HG02588 (cell line): Measurements from ENCODE around the gene RABGAP1L.
"Not testable (repeated sequence)": the region's sequence is repeated elsewhere in the genome, so short reads cannot be mapped to it uniquely, and the experiment has no call there.

Source experiments
- ATAC-seq: cut with Tn5 transposase; IDR thresholded peaks from one replicate; pipeline ENCODE4 v1.9.1; 2021; ENCODE audit warnings: mild to moderate bottlenecking, moderate library complexity; ENCODE audit not compliant: unreplicated experiment

The RABGAP1L gene

DNA sequence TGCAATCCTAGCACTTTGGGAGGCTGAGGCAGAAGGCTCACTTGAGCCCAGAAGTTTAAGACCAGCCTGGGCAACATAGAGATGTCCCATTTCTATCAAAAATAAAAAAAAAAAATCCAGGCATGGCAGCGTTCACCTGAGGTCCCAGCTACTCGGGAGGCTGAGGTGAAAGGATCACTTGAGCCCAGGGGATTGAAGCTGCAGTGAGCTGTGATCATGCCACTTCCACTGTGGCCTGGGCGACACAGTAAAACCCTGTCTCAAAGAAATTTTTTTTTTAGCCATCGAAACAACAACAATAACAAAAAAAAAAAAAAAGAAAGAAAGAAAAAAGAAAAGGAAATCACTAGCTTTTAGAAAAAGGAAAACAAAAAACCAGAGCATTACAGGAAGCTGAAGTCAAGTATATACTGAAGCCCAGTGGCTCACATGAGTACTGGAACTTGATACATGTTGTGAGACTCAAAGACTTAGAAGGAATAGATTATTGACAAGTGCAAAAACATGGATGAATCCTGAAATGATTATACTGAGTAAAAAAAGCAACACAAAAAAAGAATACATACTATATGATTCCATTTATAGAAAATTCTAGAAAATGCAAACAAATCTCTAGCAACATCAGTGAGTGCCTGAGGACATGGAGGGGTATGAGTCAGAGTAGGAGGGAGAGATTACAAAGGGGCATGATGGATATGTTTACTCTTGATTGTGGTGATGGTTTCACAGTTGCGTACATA is 6.1 kb upstream of the RABGAP1L start:
- ATAC-seq, result peak; percentile 37

DNA sequence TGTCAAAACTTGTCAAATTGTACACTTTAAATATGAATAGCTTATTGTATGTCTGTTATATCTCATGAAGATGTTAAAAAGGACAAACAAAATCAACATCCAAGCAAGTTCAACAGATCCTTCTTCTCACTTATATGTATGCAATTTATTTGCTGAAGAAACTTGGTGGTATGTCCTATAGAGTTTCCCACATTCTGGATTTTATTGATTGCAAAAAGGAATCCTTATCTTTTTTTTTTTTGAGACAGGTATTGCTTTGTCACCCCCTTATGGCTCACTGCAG is 5.6 kb upstream of the RABGAP1L start:
- ATAC-seq, result no peak

DNA sequence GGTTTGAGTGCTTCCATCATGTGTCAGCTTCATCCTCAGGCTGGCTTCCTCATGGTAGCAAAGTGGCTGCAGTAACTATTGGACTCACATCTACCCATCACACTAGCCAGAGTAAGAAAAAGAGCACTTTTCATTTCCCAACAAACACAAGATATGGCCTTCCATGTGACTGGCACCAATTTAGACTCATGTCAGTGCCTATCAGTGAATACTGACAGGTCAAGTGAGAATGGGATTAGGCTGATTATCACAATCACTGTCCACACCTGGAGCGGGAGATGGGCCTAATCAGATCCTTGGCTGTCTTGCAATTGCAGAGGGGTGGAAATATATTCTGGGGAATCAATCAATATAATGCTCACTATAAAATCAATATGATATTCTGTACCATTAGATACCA is 2.9 kb upstream of the RABGAP1L start:
- no peak for ATAC-seq

DNA sequence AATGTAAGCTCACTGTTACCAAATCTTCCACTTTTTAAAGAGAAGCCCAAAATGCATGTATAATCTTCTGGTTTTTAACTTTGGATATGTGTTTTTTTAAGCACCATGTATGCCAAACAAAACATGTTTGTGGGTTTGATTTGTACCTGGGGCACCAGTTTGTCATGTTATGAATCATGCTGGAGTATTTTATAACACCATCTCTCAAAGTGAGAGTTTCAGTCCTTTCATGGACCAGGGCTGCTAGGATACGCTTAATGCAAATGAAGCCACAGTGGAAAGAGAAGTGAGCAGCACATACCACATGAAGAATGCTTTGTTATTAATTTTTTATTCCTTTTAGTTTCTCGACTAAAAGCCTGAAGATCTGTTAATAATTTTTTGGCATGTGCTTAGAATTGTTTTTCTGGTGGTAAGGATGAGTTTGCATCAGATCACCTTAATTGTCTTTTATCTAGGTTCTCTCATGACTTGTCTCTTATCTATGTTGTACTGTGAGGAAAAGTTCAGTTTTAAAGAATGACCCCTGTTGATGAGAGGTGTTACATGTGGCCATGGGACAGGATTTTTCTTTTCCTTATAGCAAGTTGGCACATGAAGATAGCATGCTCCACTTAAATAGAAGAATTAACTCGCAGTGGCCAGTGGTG is 2.0 kb upstream of the RABGAP1L start:
- peak; percentile 29 for ATAC-seq

DNA sequence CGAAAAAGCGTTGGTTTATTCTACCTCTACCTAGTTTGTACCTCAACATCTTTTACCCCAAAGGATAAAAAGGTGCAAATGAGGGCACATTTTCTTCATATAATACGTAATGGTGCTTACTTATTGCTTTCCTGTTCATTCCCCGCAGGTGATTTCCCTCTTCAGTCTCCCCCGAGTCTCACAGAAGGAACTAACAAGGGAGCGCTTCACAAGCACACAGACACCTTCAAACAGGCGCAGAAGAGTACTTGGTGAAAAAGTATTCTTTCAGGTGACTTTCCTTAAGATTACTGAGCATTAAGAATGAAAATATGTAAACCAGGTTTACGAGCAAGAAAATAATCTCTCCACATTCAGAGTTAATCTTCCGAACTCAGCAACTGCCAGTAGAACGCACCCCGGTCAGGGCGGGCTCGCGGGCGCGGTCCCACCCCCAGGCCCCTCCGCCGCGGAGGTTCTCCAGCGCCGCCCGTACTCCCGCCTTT is 511 bp upstream of the RABGAP1L start:
- no peak for ATAC-seq

DNA sequence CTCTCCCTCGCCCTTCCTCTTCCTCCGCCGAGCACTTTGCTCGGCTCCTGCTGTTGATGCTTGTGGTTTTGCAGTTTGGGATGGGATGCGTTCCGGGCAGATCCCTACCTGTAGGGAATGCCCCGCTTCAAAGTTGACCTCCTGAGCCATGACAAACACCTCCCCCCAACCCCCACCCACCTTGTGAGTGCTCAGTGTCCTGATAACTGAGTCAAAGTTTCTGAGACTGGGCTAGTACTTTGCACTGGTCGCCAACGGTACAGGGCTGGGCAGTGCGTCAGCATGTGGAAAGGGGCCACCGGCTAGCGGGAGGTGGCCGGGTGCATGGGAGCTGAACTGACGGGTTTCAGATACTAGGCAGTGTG is 771 bp downstream of the RABGAP1L start:
- peak; percentile 17 for ATAC-seq

DNA sequence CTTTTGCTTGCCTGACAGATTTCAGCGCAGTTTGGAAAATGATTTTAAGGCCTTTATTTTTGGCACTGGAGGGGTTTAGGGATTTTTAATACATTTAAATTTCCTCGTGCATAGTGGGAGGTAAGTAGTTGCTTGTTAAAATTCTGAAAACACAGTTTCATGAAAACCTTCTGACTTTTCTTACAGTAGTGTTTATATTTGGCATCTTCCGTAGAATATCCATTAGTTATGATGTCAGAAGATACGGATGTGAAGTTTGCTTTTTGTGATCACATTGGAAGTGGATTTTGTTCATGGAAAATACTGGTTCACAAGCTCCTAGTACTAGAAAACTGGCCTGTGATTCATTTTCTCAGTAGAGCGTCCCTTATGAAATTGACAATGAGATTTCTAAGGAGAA is 1.3 kb downstream of the RABGAP1L start:
- no peak for ATAC-seq

DNA sequence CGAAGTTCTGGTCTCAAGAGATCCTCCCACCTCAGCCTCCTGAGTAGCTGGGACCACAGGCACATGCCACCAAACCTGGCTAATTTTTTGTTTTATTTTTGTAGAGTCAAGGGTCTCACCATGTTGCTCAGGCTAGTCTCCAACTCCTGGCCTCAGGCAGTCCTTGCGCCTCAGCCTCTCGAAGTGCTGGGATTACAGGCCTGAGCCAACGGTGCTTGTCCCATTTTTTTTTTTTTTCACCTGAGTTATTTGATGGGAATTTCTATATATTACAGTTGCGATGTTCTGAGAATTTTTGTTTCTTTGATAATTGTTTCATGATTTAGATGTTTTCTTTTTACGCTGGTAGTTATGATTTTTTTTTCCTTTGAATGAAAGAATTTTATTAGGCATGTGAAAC is 2.5 kb downstream of the RABGAP1L start:
- no peak for ATAC-seq

DNA sequence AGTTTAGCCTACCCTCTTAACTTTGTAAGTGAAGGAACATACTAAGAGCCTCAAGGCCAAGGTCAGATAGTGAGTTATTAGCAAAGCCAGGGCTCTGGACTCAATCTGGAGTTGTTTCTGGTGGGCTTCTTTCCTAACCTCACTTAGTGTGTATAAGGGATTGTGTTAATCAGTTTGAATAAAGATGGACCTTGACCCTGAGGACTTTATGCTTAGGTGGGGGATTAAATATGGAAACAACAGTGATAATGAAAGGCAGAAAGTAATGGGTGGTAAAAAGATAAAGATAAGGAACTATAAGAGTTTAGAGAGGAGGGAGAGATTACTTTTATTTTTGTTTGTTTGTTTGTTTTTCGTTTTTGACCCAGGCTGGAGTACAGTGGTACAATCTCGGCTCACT is 5.5 kb downstream of the RABGAP1L start:
- ATAC-seq, result no peak

DNA sequence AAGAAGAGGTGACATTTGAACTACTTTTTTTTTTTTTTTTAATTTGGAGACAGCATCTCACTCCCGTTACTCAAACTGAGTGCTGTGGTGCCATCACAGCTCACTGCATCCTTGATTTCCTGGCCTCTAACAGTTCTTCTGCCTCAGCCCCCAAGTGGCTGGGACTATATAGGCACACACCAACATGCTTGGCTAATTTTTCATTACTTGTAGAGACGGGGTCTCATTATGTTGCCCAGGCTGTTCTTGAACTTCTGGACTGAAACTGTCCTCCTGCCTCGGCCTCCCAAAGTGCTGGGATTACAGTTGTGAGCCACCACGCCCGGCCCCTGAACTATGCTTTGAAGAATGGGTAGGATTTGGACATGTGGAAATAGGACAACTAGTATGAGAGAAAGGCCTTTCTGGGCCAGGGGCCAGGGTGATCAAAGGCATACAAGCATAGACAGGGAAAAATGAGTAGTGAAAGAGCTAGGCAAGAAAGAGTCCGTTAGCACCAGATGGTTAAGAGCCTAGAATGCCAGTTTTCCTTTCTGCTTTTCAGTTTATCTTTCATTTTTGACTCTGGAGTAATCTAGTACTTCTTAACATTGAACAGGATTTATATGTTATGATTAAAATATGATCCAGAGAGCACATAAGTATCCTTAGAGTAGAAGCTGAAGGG is 6.3 kb downstream of the RABGAP1L start:
- ATAC-seq, result no peak

DNA sequence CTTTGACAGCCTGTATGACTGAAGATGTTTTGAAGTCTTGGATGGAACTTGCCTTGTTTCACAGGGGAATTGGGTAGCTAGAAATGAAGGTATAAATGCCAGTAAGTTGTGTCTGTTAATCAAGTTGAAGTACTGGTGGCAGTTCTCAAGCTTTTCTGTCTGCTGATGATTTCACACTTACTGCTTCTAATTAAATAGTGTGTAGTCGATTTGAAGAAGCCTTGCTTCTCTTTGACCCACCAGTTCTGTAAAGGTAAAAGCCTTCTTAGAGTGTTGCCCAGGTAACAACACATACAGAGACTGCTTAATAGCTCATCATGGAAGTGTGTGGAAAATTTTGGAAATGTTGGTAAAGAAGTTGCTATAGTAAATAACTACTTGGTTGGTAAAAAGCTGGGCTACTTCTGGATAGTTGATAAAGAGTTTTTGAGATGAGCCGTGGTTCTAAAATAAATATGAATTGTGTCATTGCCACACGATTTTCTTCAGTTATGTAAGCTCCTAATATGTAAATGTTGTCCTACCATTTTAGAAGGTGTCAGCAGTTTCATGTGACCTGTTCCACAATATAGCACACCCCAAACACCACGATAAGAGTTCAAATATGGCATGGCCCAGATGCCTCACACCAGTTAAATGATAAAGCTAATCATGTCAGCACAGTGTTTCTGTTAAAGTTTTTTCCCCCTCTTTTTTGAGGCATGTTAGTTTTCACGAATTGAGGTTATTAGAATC is 7.4 kb downstream of the RABGAP1L start:
- no peak for ATAC-seq

DNA sequence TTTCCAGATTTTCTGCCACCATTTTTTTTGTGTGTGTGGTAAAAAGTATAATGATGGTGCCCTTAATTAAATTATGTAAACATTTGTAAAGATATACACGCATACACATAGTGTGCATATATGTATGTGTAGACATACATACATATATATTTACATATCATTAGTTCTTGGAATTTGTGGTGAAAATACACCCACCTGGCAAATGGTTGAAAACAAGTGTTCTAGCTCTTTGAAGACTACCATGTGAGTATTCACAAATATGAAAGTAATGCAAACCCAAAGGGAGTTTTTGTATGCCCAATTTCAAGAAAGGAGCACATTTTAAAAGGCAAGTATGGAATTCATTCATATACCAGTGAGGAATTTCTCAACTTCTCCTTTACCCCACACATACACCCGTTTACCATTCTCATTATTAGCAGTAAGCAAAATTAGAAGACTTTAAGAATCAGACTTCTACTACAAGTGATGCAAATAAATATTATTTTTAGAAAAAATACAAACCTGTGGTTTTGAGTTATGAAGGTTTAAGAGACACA is 8.0 kb downstream of the RABGAP1L start:
- peak; percentile 46 for ATAC-seq

DNA sequence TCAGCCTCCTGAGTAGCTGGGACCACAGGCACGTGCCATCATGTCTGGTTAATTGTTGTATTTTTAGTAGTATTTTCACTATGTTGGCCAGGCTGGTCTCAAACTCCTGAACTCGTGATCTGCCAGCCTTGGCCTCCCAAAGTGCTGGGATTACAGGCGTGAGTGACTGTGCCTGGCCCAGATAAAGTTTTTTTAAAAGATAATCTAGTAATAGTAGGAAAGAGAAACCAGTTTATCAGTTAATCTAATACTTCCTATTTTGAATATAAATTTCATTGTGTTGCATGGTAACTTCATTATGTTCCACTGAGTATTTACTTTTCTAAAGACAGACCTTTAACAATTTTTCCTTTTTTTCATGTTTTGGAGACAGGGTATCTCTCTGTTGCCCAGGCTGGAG is 10.0 kb downstream of the RABGAP1L start:
- no peak for ATAC-seq

DNA sequence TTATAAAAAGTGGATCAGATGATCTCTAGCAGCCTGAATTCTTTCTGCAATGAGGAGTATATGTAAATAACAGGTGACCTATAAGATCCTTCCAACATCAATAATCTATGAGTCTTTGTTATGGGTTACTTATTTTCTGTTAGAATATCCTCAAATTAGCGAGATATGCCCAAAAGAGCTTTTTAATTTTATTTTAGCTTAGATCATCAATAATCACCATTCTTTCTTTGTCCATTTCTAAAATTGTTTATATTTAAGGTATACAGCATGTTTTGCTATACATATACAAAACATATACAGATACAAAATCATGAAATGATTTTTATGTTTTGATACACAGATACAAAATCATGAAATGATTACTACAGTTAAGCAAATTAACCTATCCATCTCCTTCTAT is 11.8 kb downstream of the RABGAP1L start:
- ATAC-seq, result no peak

DNA sequence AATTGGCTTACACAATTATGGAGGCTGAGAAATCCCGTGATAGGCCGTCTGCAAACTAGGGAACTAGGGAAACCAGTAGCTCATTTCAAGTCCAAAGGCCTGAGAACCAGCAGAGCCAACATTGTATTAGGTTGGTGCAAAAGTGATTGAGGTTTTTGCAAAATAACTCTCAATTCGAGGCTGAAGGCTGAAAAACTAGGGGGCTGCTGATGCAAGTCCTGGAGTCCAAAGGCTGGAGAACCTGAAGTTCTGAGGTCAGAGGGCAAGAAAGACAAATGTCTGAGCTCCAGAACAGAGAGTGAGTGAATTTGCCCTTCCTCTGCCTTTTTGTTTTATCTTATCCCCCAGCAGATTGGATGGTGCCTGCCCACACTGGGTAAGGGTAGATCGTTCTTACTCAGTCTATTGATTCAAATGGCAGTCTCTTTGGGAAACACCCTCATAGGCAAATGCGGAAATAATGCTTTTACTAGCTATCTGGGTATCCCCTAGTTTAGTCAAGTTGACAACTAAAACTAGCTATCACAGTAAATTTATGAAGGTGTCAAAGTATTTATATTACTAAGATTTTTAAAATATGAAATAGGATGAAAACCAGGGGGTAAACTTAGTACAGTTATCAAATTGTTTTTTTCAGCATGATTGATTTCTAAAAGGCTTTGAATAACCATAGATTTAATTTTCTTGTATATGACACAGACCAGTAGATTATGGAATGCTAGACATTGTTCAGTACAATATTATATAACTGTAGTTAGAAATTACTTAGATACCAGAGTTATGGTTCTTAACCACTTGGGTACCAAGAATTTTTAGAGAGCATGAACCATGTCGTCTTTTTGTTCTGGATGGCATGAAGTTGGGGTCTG is 15.4 kb downstream of the RABGAP1L start:
- ATAC-seq, result peak; percentile 72

DNA sequence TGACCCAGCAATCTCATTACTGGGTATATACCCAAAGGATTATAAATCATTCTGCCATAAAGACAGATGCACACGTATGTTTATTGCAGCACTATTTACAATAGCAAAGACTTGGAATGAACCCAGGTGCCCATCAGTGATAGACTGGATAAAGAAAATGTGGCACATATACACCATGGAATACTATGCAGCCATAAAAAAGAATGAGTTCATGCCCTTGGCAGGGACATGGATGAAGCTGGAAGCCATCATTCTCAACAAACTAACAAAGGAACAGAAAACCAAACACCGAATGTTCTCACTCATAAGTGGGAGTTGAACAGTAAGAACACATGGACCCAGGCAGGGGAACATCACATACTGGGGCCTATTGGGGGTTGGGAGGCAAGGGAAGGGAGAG is 19.1 kb downstream of the RABGAP1L start:
- ATAC-seq, result not testable (repeated sequence)

DNA sequence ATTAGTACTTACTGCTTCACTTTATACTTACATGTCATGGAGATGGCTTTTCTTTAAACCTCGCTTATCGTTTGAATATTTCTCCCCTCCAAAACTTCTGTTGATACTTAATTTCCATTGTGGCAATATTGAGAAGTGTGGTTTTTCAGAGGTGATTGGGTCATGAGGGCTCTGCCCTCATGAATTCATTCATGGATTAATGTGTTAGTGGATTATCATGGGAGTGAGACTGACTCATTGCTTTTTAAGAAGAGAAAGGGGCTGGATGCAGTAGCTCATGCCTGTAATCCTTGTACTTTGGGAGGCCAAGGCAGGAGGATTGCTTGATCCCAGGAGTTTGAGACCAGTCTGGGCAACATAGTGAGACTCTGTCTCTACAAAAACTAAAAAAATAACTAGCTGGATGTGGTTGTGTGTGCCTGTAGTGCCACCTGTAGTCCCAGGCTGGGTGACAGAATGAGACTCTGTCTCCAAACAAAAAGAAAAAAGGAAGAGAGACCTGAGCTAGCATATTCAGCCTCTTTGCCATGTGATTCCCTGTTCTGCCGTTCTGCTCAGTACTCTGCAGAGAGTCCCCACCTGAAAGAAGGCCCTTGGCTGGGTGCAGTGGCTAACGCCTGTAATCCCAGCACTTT is 30.2 kb downstream of the RABGAP1L start:
- ATAC-seq, result no peak

DNA sequence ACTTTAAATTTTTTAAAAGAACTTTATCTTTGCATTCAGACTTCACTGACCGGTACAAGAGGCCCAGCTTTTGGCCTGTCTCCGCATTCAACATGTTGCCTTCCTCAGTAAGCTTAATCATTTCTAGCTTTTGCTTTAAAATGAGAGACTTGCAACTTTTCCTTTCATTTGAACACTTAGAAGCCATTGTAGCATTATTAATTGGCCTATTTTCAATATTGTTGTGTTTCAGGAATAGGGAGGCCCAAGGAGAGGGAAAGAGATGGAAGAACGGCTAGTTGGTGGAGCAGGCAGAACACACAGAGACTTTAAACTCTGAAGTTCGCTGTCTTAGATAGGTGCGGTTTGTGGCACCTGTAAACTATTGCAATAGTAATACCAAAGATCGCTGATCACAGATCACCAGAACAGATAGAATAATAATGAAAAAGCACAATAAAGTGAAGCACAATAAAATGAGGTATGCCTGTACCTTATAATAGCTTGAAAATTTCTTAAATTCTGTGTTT is 31.4 kb downstream of the RABGAP1L start:
- no peak for ATAC-seq

DNA sequence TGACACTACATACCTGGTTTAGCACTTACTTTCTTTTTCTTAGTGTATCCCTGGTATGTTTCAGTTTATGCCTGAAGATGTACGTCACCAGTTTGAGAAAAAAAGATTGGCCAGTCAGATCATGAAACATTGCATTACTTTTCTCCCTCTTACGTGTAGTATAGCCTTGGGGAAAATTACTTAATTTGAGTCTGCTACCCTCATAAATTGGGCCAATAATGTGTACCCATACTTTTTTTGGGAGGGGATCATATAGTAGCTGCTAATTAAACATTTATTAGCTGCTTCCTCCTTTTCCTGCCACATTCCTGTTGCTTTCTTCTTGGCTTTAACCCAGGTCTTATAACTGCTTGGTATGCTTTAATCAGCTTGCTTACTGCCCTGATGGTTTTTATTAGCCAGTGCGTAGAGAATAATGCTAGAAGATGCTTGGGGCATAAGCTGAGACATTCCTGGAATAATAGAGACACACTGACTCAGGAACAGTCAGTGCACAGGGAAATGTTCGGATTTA is 32.1 kb downstream of the RABGAP1L start:
- ATAC-seq, result no peak

DNA sequence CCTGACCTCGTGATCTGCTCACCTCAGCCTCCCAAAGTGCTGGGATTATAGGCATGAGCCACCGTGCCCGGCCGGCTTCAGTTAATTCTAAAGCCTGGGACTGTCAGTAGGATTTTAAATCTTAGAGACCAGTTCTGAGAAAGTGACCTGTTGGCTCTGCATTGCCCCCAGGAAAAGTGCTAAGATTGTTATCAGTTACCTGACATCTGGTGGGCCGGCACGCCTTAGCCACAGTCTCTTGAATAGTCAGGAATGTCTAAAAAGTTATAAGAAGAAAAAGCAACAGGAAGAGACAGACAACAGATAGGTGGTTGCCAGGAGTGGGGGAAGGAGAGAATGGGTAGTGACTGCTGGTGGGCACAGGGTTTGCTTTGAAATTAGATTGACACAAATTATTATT is 35.1 kb downstream of the RABGAP1L start:
- no peak for ATAC-seq
